GM13976 (cell line): ENCODE measurements around the gene HM13.
A peak's percentile ranks its signal among the peaks of the same experiment; 100 is the strongest.

ENCODE experiments used
- DNase-seq: peaks from one replicate; pipeline ENCODE4 v3.0.0; 2012; ENCODE audit warnings: low spot score
- CTCF ChIP-seq: IDR thresholded peaks from 2 replicates; pipeline ENCODE4 v1.5.1; 2012; ENCODE audit warnings: borderline replicate concordance, mild to moderate bottlenecking; ENCODE audit not compliant: insufficient read depth; ENCODE audit errors: extremely low read depth, missing control alignments, control extremely low read depth
- in situ Hi-C: fragments of 300-500 bp; cut with MboI; formaldehyde crosslinking; loops from one replicate; pipeline ENCODE4 v1.12.0; 2022; ENCODE audit warnings: low sequenced_read_pairs, mixed read lengths, inconsistent platforms; ENCODE audit not compliant: unreplicated experiment

The HM13 gene

GRCh38 chr20:31587545-31588389 is 73.5 kb downstream of the HM13 start:
- in situ Hi-C loops: no loop called here
- DNase-seq: peak; percentile 73
- no peak for TF ChIP-seq CTCF

GRCh38 chr20:31590717-31591225 is 76.5 kb downstream of the HM13 start:
- DNase-seq: no peak
- in situ Hi-C loops: no loop called here
- TF ChIP-seq CTCF: no peak

GRCh38 chr20:31593221-31594001 is 79.2 kb downstream of the HM13 start:
- no peak for DNase-seq
- in situ Hi-C loops: no loop called here
- no peak for TF ChIP-seq CTCF

- DNase-seq: no peak
- no peak for TF ChIP-seq CTCF
- in situ Hi-C loops: no loop called here
Observed at GRCh38 chr20:31594002-31594557, 79.8 kb downstream of the HM13 start.

- DNase-seq: no peak
- no peak for TF ChIP-seq CTCF
- in situ Hi-C loops: no loop called here
Observed at GRCh38 chr20:31594558-31595379, 80.5 kb downstream of the HM13 start.

GRCh38 chr20:31595380-31595653 is 81.1 kb downstream of the HM13 start:
- in situ Hi-C loops: no loop called here
- no peak for DNase-seq
- TF ChIP-seq CTCF: no peak
